Heart left ventricle (tissue), 13 donors: ENCODE data around the gene ZNF423.

ENCODE experiments used
- CTCF ChIP-seq, 12 donors: fragments of 200-600 bp; sonication (generic) in 4 of 12; IDR thresholded peaks; one replicate each; pipeline versions ENCODE4 v1.5.0 to v1.8.0; 2018 to 2022; ENCODE audit warnings: antibody characterized with exemption in 12 of 12, mild to moderate bottlenecking in 5 of 12
- POLR2A ChIP-seq, 2 donors: fragments of 450-650 bp; IDR thresholded peaks; one replicate each; pipeline ENCODE4 v1.6.1; 2017; ENCODE audit warnings: antibody characterized with exemption in 2 of 2, mild to moderate bottlenecking in 2 of 2, moderate library complexity in 2 of 2
- donor health status: ischemic (EF 13 %, LVEDD 7.1; RV severe dilation, severe dysfunction).
- donor health status: DM: no; HTN: yes; CAD: no.
- donor health status: DM: no; HTN: no; CAD: no.
- donor health status: ischemic (EF 25% LVEDD 6.9; RV normal size, moderate dysfunction).
- donor health status: ischemic (EF 25% LVEDD 5.7; RV mildly dilated, moderate dysfunction).
- donor health status: ischemic (EF 35%, LVEDD 5.7; RV mildly dilated, moderate dysfunction).
- donor health status: nonischemic (EF 11% LVEDD 7.7; RV severe dilation, severe dysfunction).
- donor health status: DM: yes; HTN: yes; CAD: no.
- donor health status: PGD.
- donor health status: ischemic (EF 29% LVEDD 5.4; RV normal size, mild dysfunction).
- donor health status: nonischemic (EF 23%, LVEDD 6.1; RV moderate dilation, normal function).

GRCh38 chr16:49544828-49545227 lies 311.1 kb downstream of the ZNF423 start:
- TF ChIP-seq CTCF (IDR thresholded peaks at IDR 0.05) = no peak
- no peak for TF ChIP-seq POLR2A (IDR thresholded peaks at IDR 0.05)
